Sigmoid colon (tissue), 7 donors: Measurements from ENCODE around the gene GAA. TPM values are rescaled to one million over a fixed set of nuclear protein-coding genes. Genes with fewer than 3 reads are reported as not detected.

Experiments used
- DNase-seq: peaks from one replicate; pipeline ENCODE4 v3.0.0-alpha.2; 2019
- H3K27ac ChIP-seq, 4 donors: fragments of 200-600 bp; sonication (generic); one replicate each; pipeline ENCODE4 v1.5.1; 2016 to 2019; ENCODE audit warnings: mild to moderate bottlenecking in 1 of 4
- H3K27me3 ChIP-seq, 3 donors: fragments of 200-600 bp; sonication (generic); one replicate each; pipeline ENCODE4 v1.5.1; 2019; ENCODE audit warnings: mild to moderate bottlenecking in 1 of 3
- H3K36me3 ChIP-seq, 4 donors: fragments of 200-600 bp; sonication (generic); one replicate each; pipeline ENCODE4 v1.5.1; 2016 to 2019
- H3K4me1 ChIP-seq, 4 donors: fragments of 200-600 bp; sonication (generic); one replicate each; pipeline ENCODE4 v1.5.1; 2017 to 2019
- H3K4me3 ChIP-seq, 4 donors: fragments of 200-600 bp; sonication (generic); one replicate each; pipeline ENCODE4 v1.5.1; 2017 to 2019; ENCODE audit warnings: mild to moderate bottlenecking in 2 of 4, moderate library complexity in 1 of 4
- H3K9me3 ChIP-seq, 4 donors: fragments of 200-600 bp in 3 of 4; sonication (generic) in 3 of 4; one replicate each; pipeline versions ENCODE4 v1.5.1 to v1.6.1; 2013 to 2019
- CTCF ChIP-seq, 4 experiments: fragments of 450-650 bp in 3 of 4; fragments of 200-600 bp in 1 of 4; IDR thresholded peaks; one replicate each; pipeline ENCODE4 v1.5.1; 2016 to 2019; ENCODE audit warnings: antibody characterized with exemption in 4 of 4, mild to moderate bottlenecking in 3 of 4, moderate library complexity in 2 of 4
- EP300 ChIP-seq, 4 donors: sonication (generic); formaldehyde crosslinking; IDR thresholded peaks; one replicate each; pipeline ENCODE4 v1.6.1; 2017; ENCODE audit warnings: antibody characterized with exemption in 4 of 4
- POLR2A ChIP-seq, 2 donors: fragments of 450-650 bp; IDR thresholded peaks; one replicate each; pipeline ENCODE4 v1.6.1; 2016; ENCODE audit warnings: antibody characterized with exemption in 2 of 2, mild to moderate bottlenecking in 2 of 2, moderate library complexity in 2 of 2
- POLR2AphosphoS5 ChIP-seq, 4 donors: sonication (generic); formaldehyde crosslinking; IDR thresholded peaks; one replicate each; pipeline ENCODE4 v1.6.1; 2017; ENCODE audit warnings: antibody characterized with exemption in 4 of 4
- WGBS, 2 donors: extraction: QIAGEN DNeasy Blood & Tissue Kit; methylation state at CpG; one replicate each; pipeline ENCODE4 v1.1.7; 2013; 5-methylcytosine and 5-hydroxymethylcytosine counted together
- intact Hi-C: fragments of 100-400 bp; cut with DNase I; formaldehyde crosslinking; loops from one replicate; pipeline ENCODE4 v1.15.1; 2023
- polyA plus RNA-seq, 3 donors: library from polyadenylated mRNA; stranded (reverse); fragments of 200-250 nt; gene quantifications; one replicate each; pipeline ENCODE4 v1.2.3, GENCODE V29; 2013
- total RNA-seq, 4 donors: library from RNA; depleted of rRNA; stranded (reverse); fragments of >200 nt; gene quantifications; one replicate each; pipeline ENCODE4 v1.1.0, GENCODE V29; 2016
- donor health status: healthy with polysubstance abuse.
- donor health status: Bipolar disorder and iron deficiency.
- donor health status: healthy.

The GAA gene
- total and polyA plus RNA-seq, 7 donors: 13.8 to 74.2 (median 38.5) TPM

GRCh38 chr17:80100035-80100323 lies 1.4 kb upstream of the GAA start:
- TF ChIP-seq POLR2AphosphoS5 (IDR thresholded peaks at IDR 0.05) (no peak), EP300 (IDR thresholded peaks at IDR 0.05) (no peak)
- Histone ChIP-seq H3K27ac (no peak overlapping the region), H3K36me3 (no peaks in the 10 kb centered on the region), H3K4me3 (no peak overlapping the region), H3K4me1 (peaks cover 0 to 19% (median 16%) of the 10 kb centered on the region in 4 donors), H3K9me3 (no peaks in the 10 kb centered on the region), H3K27me3 (no peaks in the 10 kb centered on the region)
- 71 to 84% methylated on average over 4 of the region's 4 CpGs for WGBS, 2 donors
- intact Hi-C loops: loop anchor here (2.0 to 5.0 kb wide), 5 partner anchors 47 to 255 kb away; partner anchors contain the start of genes EIF4A3, RNF213, SGSH and SLC26A11
- no peak for DNase-seq

GRCh38 chr17:80101946-80102663 lies 724 bp downstream of the GAA start:
- H3K36me3 ChIP-seq: peaks cover 0 to 1% (median 0%) of the 10 kb centered on the region in 4 donors
- DNase-seq: no peak
- H3K4me1 ChIP-seq: peaks cover 0 to 19% (median 16%) of the 10 kb centered on the region in 4 donors
- peak overlapping the region; percentile 73 to 93 (median 90) for H3K4me3 ChIP-seq
- WGBS, 2 donors: 31 to 33% methylated on average over 21 of the region's 21 CpGs
- TF ChIP-seq EP300 (IDR thresholded peaks at IDR 0.05) (no peak), CTCF (IDR thresholded peaks at IDR 0.05) (no peak), POLR2AphosphoS5 (IDR thresholded peaks at IDR 0.05) (no peak)
- no peaks in the 10 kb centered on the region for H3K27me3 ChIP-seq
- H3K27ac ChIP-seq: peak overlapping the region; percentile 91 to 97 (median 96)
- H3K9me3 ChIP-seq: no peaks in the 10 kb centered on the region
- intact Hi-C loops: loop anchor here (1.0 to 5.0 kb wide), 6 partner anchors 45 to 257 kb away; partner anchors contain the start of genes EIF4A3, RNF213, SGSH and SLC26A11

- peaks cover 0 to 19% (median 16%) of the 10 kb centered on the region in 4 donors for H3K4me1 ChIP-seq
- DNase-seq: no peak
- no peak overlapping the region for H3K27ac ChIP-seq
- intact Hi-C loops: loop anchor here (5.0 kb wide), 3 partner anchors 96 to 159 kb away; partner anchors contain the start of genes RNF213, SGSH and SLC26A11
- 88 to 92% methylated on average over 15 of the region's 15 CpGs for WGBS, 2 donors
- H3K36me3 ChIP-seq: peaks cover 0 to 4% (median 0%) of the 10 kb centered on the region in 4 donors
- no peak for TF ChIP-seq EP300 (IDR thresholded peaks at IDR 0.05)
- TF ChIP-seq POLR2A (IDR thresholded peaks at IDR 0.05): no peak
- no peak for TF ChIP-seq POLR2AphosphoS5 (IDR thresholded peaks at IDR 0.05)
- no peak for TF ChIP-seq CTCF (IDR thresholded peaks at IDR 0.05)
- no peaks in the 10 kb centered on the region for H3K27me3 ChIP-seq
- no peak overlapping the region for H3K4me3 ChIP-seq
- no peaks in the 10 kb centered on the region for H3K9me3 ChIP-seq
These were observed 1.5 kb downstream of the GAA start for GRCh38 chr17:80102664-80103448.

- H3K4me3 ChIP-seq: no peak overlapping the region
- DNase-seq: no peak
- WGBS, 2 donors: 89 to 91% methylated on average over 19 of the region's 19 CpGs
- peaks cover 0 to 8% (median under 1%) of the 10 kb centered on the region in 4 donors for H3K36me3 ChIP-seq
- H3K27me3 ChIP-seq: no peaks in the 10 kb centered on the region
- no peak for TF ChIP-seq CTCF (IDR thresholded peaks at IDR 0.05)
- intact Hi-C loops: loop anchor here (5.0 kb wide), 3 partner anchors 96 to 159 kb away; partner anchors contain the start of genes RNF213, SGSH and SLC26A11
- H3K27ac ChIP-seq: no peak overlapping the region
- H3K4me1 ChIP-seq: peaks cover 0 to 19% (median 16%) of the 10 kb centered on the region in 4 donors
- H3K9me3 ChIP-seq: no peaks in the 10 kb centered on the region
These were observed 2.2 kb downstream of the GAA start for GRCh38 chr17:80103449-80104085.
